Natural killer cell (primary cell): ENCODE measurements around the gene DERA. TPM values are rescaled to one million over a fixed set of nuclear protein-coding genes. Genes with fewer than 3 reads are reported as not detected.

ENCODE experiments used
- ATAC-seq, 3 donors: fragments of 150-1000 bp in 2 of 3; fragments of 200-7000 bp in 1 of 3; cut with Tn5 transposase; 1 replicate in 1 of 3; 2 replicates in 2 of 3; pipeline ENCODE4 v1.10.0; 2021; ENCODE audit warnings: mild to moderate bottlenecking in 2 of 3, moderate library complexity in 2 of 3
- DNase-seq, 2 donors: peaks; one replicate each; pipeline versions ENCODE4 v3.0.0 to v3.0.0-alpha.2; 2013 to 2021; ENCODE audit warnings: mixed read lengths in 1 of 2
- H3K27ac ChIP-seq: one replicate; pipeline ENCODE4 v1.5.1; 2013; ENCODE audit warnings: mild to moderate bottlenecking, low read length
- H3K27me3 ChIP-seq: one replicate; pipeline ENCODE4 v1.6.1; 2013; ENCODE audit warnings: low read length; ENCODE audit not compliant: control insufficient read depth, insufficient read depth
- H3K36me3 ChIP-seq: one replicate; pipeline ENCODE4 v1.6.1; 2013; ENCODE audit warnings: low read length; ENCODE audit not compliant: control insufficient read depth, insufficient read depth
- H3K4me1 ChIP-seq: one replicate; pipeline ENCODE4 v1.6.1; 2013; ENCODE audit warnings: low read length; ENCODE audit not compliant: control insufficient read depth, insufficient read depth
- H3K4me3 ChIP-seq: one replicate; pipeline ENCODE4 v1.5.1; 2013; ENCODE audit warnings: low read length
- H3K9me3 ChIP-seq: one replicate; pipeline ENCODE4 v1.6.1; 2013; ENCODE audit warnings: low read length; ENCODE audit not compliant: control insufficient read depth, insufficient read depth
- H3K27ac Mint-ChIP-seq, 2 donors: one replicate each; pipeline ENCODE4 v1.8.0; 2022; ENCODE audit warnings: mild to moderate bottlenecking in 2 of 2, mixed read lengths in 2 of 2, moderate library complexity in 1 of 2
- H3K27me3 Mint-ChIP-seq, 2 donors: one replicate each; pipeline ENCODE4 v1.8.0; 2022; ENCODE audit warnings: low read depth in 2 of 2, mixed read lengths in 2 of 2
- H3K36me3 Mint-ChIP-seq: one replicate; pipeline ENCODE4 v1.8.0; 2022; ENCODE audit warnings: mixed read lengths
- H3K4me1 Mint-ChIP-seq, 2 donors: one replicate each; pipeline ENCODE4 v1.8.0; 2022; ENCODE audit warnings: mixed read lengths in 2 of 2
- H3K4me3 Mint-ChIP-seq: one replicate; pipeline ENCODE4 v1.8.0; 2022; ENCODE audit warnings: mild to moderate bottlenecking, moderate library complexity, mixed read lengths
- H3K9me3 Mint-ChIP-seq, 2 donors: one replicate each; pipeline ENCODE4 v1.8.0; 2022; ENCODE audit warnings: mixed read lengths in 2 of 2
- WGBS: methylation state at CpG from one replicate; pipeline ENCODE4 v1.1.7; 2013; ENCODE audit warnings: missing lambda C conversion rate; ENCODE audit not compliant: insufficient coverage; 5-methylcytosine and 5-hydroxymethylcytosine counted together
- intact Hi-C: fragments of 100-400 bp; cut with micrococcal nuclease; formaldehyde crosslinking; loops from one replicate; pipeline ENCODE4 v1.14.2; 2022
- total RNA-seq, 4 donors: library from RNA; stranded (reverse); fragments of 120-200 nt in 1 of 4; gene quantifications; one replicate each; pipeline versions ENCODE4 v1.2.3 to v1.2.4, GENCODE V29; 2013 to 2022
- TF ChIP-seq, protein P1 (sequence below): fragments of 200-600 bp; IDR thresholded peaks from one replicate; pipeline ENCODE4 v1.8.0; 2022; ENCODE audit warnings: antibody characterized with exemption

The DERA gene
- total RNA-seq, 3 donors from 2014 or later (not counting 1 experiment from before 2014, with no cell fraction given): 15.6 to 22.1 (median 20.4) TPM

DNA sequence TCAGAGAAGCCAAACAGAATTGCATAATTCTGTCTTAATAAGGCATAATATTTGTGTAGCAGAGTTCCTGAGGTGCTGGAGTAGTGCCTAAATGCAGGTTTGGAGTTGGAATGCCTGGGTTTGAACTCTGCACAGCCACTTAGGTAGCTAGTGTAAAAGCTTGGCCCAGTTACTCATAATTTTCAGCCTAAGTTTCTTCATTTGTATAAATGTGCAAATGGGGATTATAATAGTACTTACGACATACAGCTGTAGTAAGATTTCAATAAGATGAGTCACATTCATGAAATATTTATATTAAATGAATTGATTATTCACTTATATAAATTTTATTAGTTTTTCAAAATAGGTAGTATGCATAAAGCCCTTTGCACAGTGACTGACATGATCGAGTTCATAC lies 175.8 kb downstream of the DERA start:
- TF ChIP-seq, protein P1, sequence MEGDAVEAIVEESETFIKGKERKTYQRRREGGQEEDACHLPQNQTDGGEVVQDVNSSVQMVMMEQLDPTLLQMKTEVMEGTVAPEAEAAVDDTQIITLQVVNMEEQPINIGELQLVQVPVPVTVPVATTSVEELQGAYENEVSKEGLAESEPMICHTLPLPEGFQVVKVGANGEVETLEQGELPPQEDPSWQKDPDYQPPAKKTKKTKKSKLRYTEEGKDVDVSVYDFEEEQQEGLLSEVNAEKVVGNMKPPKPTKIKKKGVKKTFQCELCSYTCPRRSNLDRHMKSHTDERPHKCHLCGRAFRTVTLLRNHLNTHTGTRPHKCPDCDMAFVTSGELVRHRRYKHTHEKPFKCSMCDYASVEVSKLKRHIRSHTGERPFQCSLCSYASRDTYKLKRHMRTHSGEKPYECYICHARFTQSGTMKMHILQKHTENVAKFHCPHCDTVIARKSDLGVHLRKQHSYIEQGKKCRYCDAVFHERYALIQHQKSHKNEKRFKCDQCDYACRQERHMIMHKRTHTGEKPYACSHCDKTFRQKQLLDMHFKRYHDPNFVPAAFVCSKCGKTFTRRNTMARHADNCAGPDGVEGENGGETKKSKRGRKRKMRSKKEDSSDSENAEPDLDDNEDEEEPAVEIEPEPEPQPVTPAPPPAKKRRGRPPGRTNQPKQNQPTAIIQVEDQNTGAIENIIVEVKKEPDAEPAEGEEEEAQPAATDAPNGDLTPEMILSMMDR: no peak
- Histone ChIP-seq H3K4me1 (no peaks in the 10 kb centered on the region), H3K9me3 (no peaks in the 10 kb centered on the region), H3K4me3 (no peak overlapping the region), H3K36me3 (no peaks in the 10 kb centered on the region), H3K27ac (no peak overlapping the region), H3K27me3 (no peaks in the 10 kb centered on the region)
- Mint-ChIP-seq H3K9me3 (peaks cover 0 to 5% of the 10 kb centered on the region in 2 donors), H3K27me3 (no peaks in the 10 kb centered on the region), H3K27ac (no peak overlapping the region), H3K36me3 (no peaks in the 10 kb centered on the region), H3K4me1 (no peaks in the 10 kb centered on the region), H3K4me3 (no peak overlapping the region)
- DNase-seq: no peak
- intact Hi-C loops: no loop called here
- no peak for ATAC-seq
- WGBS: 82% methylated on average over 1 of the region's 2 CpGs

Other genes with a start within 250 kb of the DERA start
- 1 to 10 TPM; 1.5 to 2.6 (median 1.5) TPM for gene EPS8, start 121.9 kb upstream of the DERA start, total RNA-seq
- gene STRAP, start 28.9 kb upstream of the DERA start, total RNA-seq: 100 to 1,000 TPM in 1 of 3 donors, 10 to 100 TPM in 2; 90.7 to 117 (median 91.0) TPM